Hepatocyte (in vitro differentiated cells): ENCODE results near the gene C1orf50.

Experiments
- EZH2phosphoT487 ChIP-seq: fragments of 200-600 bp; sonication (generic); IDR thresholded peaks from one replicate; pipeline ENCODE4 v1.6.1; 2018; ENCODE audit warnings: antibody characterized with exemption, mild to moderate bottlenecking, low read depth, moderate library complexity; ENCODE audit not compliant: unreplicated experiment, severe bottlenecking
- TF ChIP-seq, protein P1 (sequence below): fragments of 200-600 bp; sonication (generic); IDR thresholded peaks from 2 replicates; pipeline ENCODE4 v1.5.1; 2016; ENCODE audit warnings: antibody characterized with exemption, mild to moderate bottlenecking; ENCODE audit not compliant: poor library complexity

DNA sequence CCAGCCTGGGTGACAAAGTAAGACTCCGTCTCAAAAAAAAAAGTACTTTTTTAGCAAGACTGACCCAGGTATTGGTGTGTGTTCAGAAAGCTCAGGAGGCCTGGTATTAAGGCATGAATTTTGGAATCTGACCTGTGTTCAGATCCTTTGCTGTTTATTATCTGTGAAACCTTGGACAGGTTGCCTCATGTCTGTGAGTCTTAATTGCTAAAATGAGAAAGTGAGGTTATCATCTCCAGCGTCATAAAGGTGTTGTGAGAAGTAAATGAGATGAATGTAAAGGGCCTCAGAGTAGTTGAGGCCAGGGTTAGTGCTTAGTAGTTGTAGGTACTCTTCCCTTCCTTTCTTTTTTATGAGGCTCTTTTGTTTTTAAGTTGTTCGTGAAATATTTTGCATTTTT lies 2.8 kb downstream of the C1orf50 start:
- TF ChIP-seq, protein P1, sequence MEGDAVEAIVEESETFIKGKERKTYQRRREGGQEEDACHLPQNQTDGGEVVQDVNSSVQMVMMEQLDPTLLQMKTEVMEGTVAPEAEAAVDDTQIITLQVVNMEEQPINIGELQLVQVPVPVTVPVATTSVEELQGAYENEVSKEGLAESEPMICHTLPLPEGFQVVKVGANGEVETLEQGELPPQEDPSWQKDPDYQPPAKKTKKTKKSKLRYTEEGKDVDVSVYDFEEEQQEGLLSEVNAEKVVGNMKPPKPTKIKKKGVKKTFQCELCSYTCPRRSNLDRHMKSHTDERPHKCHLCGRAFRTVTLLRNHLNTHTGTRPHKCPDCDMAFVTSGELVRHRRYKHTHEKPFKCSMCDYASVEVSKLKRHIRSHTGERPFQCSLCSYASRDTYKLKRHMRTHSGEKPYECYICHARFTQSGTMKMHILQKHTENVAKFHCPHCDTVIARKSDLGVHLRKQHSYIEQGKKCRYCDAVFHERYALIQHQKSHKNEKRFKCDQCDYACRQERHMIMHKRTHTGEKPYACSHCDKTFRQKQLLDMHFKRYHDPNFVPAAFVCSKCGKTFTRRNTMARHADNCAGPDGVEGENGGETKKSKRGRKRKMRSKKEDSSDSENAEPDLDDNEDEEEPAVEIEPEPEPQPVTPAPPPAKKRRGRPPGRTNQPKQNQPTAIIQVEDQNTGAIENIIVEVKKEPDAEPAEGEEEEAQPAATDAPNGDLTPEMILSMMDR = no peak
- TF ChIP-seq EZH2phosphoT487 = no peak
